Activated B cell treated with CpG ODN at 0.5 μM for 24 hours (primary cell): Measurements from ENCODE around the gene SEPTIN10. TPM values are rescaled to one million over a fixed set of nuclear protein-coding genes. Genes with fewer than 3 reads are reported as not detected.

ENCODE experiments used
- ATAC-seq: fragments of 200-7000 bp; cut with Tn5 transposase; one replicate; pipeline ENCODE4 v1.10.0; 2021; ENCODE audit warnings: low read depth, mild to moderate bottlenecking, moderate library complexity
- CTCF ChIA-PET: fragments of 350-600 bp; sonication (Branson Sonifier 250); formaldehyde crosslinking; loops from one replicate; lab custom pipeline; 2021; ENCODE audit warnings: antibody characterized with exemption; lab: Charles Lee
- POLR2A ChIA-PET: fragments of 350-600 bp; sonication (Branson Sonifier 250); formaldehyde crosslinking; loops from one replicate; lab custom pipeline; 2021; ENCODE audit warnings: antibody characterized with exemption; lab: Charles Lee
- DNase-seq: peaks from one replicate; pipeline ENCODE4 v3.0.0; 2022
- H3K27ac Mint-ChIP-seq: one replicate; pipeline ENCODE4 v1.8.0; 2020; ENCODE audit warnings: mixed read lengths
- H3K27me3 Mint-ChIP-seq: one replicate; pipeline ENCODE4 v1.8.0; 2021; ENCODE audit warnings: mixed read lengths
- H3K36me3 Mint-ChIP-seq: one replicate; pipeline ENCODE4 v1.8.0; 2021; ENCODE audit warnings: low read depth, mixed read lengths
- H3K4me1 Mint-ChIP-seq: one replicate; pipeline ENCODE4 v1.8.0; 2021; ENCODE audit warnings: mixed read lengths
- H3K4me3 Mint-ChIP-seq: one replicate; pipeline ENCODE4 v1.8.0; 2020; ENCODE audit warnings: mild to moderate bottlenecking, mixed read lengths
- H3K9me3 Mint-ChIP-seq: one replicate; pipeline ENCODE4 v1.8.0; 2020; ENCODE audit warnings: mixed read lengths
- CTCF ChIP-seq: fragments of 200-600 bp; IDR thresholded peaks from one replicate; pipeline ENCODE4 v1.8.0; 2022; ENCODE audit warnings: antibody characterized with exemption, mild to moderate bottlenecking
- intact Hi-C: fragments of 100-400 bp; cut with micrococcal nuclease; formaldehyde crosslinking; loops from one replicate; pipeline ENCODE4 v1.15.1; 2024
- total RNA-seq: library from RNA; stranded (reverse); gene quantifications from 2 replicates; pipeline ENCODE4 v1.2.3, GENCODE V29; 2022

The SEPTIN10 gene
- total RNA-seq, 1 donor from 2014 or later = 0.35 TPM

GRCh38 chr2:109535217-109535946 is 78.4 kb downstream of the SEPTIN10 start:
- CTCF ChIA-PET = no interaction called here
- intact Hi-C loops = no loop called here
- DNase-seq (no peak), ATAC-seq (no peak)
- no peaks in the 10 kb centered on the region for H3K4me1 Mint-ChIP-seq
- no peak for TF ChIP-seq CTCF
- no peak overlapping the region for H3K27ac Mint-ChIP-seq
- peaks cover 5% of the 10 kb centered on the region for H3K9me3 Mint-ChIP-seq
- no peak overlapping the region for H3K4me3 Mint-ChIP-seq
- H3K36me3 Mint-ChIP-seq = no peaks in the 10 kb centered on the region
- peaks cover 9% of the 10 kb centered on the region for H3K27me3 Mint-ChIP-seq
- POLR2A ChIA-PET = no interaction called here

GRCh38 chr2:109533823-109534222 is 79.9 kb downstream of the SEPTIN10 start:
- no peaks in the 10 kb centered on the region for H3K36me3 Mint-ChIP-seq
- H3K27me3 Mint-ChIP-seq = peaks cover 9% of the 10 kb centered on the region
- ATAC-seq (no peak), DNase-seq (no peak)
- no peaks in the 10 kb centered on the region for H3K4me1 Mint-ChIP-seq
- peaks cover 5% of the 10 kb centered on the region for H3K9me3 Mint-ChIP-seq
- no peak for TF ChIP-seq CTCF
- no peak overlapping the region for H3K4me3 Mint-ChIP-seq
- intact Hi-C loops = no loop called here
- H3K27ac Mint-ChIP-seq = no peak overlapping the region
- POLR2A ChIA-PET = no interaction called here
- CTCF ChIA-PET = interaction anchor here (0.8 kb wide), 1 partner anchor 10 kb away, joined by 4 read pairs; no protein-coding TSS in a partner anchor

GRCh38 chr2:109532728-109533076 is 81.1 kb downstream of the SEPTIN10 start:
- ChIA-PET CTCF (no interaction called here), POLR2A (no interaction called here)
- H3K4me3 Mint-ChIP-seq = no peak overlapping the region
- H3K36me3 Mint-ChIP-seq = no peaks in the 10 kb centered on the region
- DNase-seq (no peak), ATAC-seq (no peak)
- H3K27ac Mint-ChIP-seq = no peak overlapping the region
- peaks cover 9% of the 10 kb centered on the region for H3K27me3 Mint-ChIP-seq
- peaks cover 5% of the 10 kb centered on the region for H3K9me3 Mint-ChIP-seq
- intact Hi-C loops = no loop called here
- no peak for TF ChIP-seq CTCF
- H3K4me1 Mint-ChIP-seq = no peaks in the 10 kb centered on the region

- no peak for ATAC-seq
- no peaks in the 10 kb centered on the region for H3K4me1 Mint-ChIP-seq
- ChIA-PET CTCF (no interaction called here), POLR2A (no interaction called here)
- no peaks in the 10 kb centered on the region for H3K36me3 Mint-ChIP-seq
- H3K9me3 Mint-ChIP-seq = peaks cover 5% of the 10 kb centered on the region
- DNase-seq = no peak
- peaks cover 9% of the 10 kb centered on the region for H3K27me3 Mint-ChIP-seq
- no peak overlapping the region for H3K27ac Mint-ChIP-seq
- no peak overlapping the region for H3K4me3 Mint-ChIP-seq
- TF ChIP-seq CTCF = no peak
- intact Hi-C loops = no loop called here
Observed at GRCh38 chr2:109531896-109532727, 81.7 kb downstream of the SEPTIN10 start.

- no peaks in the 10 kb centered on the region for H3K4me1 Mint-ChIP-seq
- POLR2A ChIA-PET = no interaction called here
Observed at GRCh38 chr2:109531221-109531620, 82.5 kb downstream of the SEPTIN10 start.

More at GRCh38 chr2:109531221-109531620, 82.5 kb downstream of the SEPTIN10 start:
- H3K27me3 Mint-ChIP-seq = peaks cover 9% of the 10 kb centered on the region
- H3K9me3 Mint-ChIP-seq = no peaks in the 10 kb centered on the region
- no peak for ATAC-seq
- intact Hi-C loops = no loop called here
- TF ChIP-seq CTCF = no peak
- no peak for DNase-seq
- CTCF ChIA-PET = no interaction called here
- H3K4me3 Mint-ChIP-seq = no peak overlapping the region
- no peak overlapping the region for H3K27ac Mint-ChIP-seq
- H3K36me3 Mint-ChIP-seq = no peaks in the 10 kb centered on the region
